A549 (cell line): ENCODE data around the gene RBPJ. TPM values are rescaled to one million over a fixed set of nuclear protein-coding genes. Genes with fewer than 3 reads are reported as not detected.

Experiments
- ATAC-seq, 2 experiments: fragments of 200-7000 bp in 1 of 2; fragments of >200 bp in 1 of 2; cut with Nextera tagmentation in 1 of 2; cut with Tn5 transposase in 1 of 2; 3 replicates each; pipeline versions ENCODE4 v1.8.0 to v1.9.1; 2018 to 2020; ENCODE audit warnings: mild to moderate bottlenecking in 1 of 2, moderate library complexity in 1 of 2
- CTCF ChIA-PET: fragments of 300-600 bp; sonication (Branson Sonifier 250); formaldehyde crosslinking; extraction: SDS; loops from one replicate; lab custom pipeline; 2021; ENCODE audit warnings: antibody characterized with exemption, inconsistent platforms; lab: Yijun Ruan, JAX
- POLR2A ChIA-PET: fragments of 350-600 bp; formaldehyde crosslinking; extraction: SDS; loops from one replicate; lab custom pipeline; 2021; ENCODE audit warnings: antibody characterized with exemption, inconsistent platforms; lab: Yijun Ruan, JAX
- DNase-seq, 2 experiments: peaks; one replicate each; pipeline versions ENCODE4 v3.0.0 to v3.0.0-alpha.2; 2011 to 2016; ENCODE audit warnings: low read depth in 1 of 2, low spot score in 1 of 2
- FAIRE-seq: peaks from 2 replicates; lab custom pipeline; 2011; peaks lifted over from hg19 to GRCh38; lab: Jason Lieb, UNC
- H3K27ac ChIP-seq, 2 experiments: fragments of >200 bp; sonication (Bioruptor Twin); formaldehyde crosslinking; 3 replicates each; pipeline ENCODE4 v1.5.1; 2016 to 2017
- H3K4me1 ChIP-seq: fragments of >200 bp; sonication (Bioruptor Twin); formaldehyde crosslinking; 3 replicates; pipeline ENCODE4 v1.6.1; 2016
- H3K4me2 ChIP-seq: fragments of >200 bp; sonication (Bioruptor Twin); formaldehyde crosslinking; 3 replicates; pipeline ENCODE4 v1.6.1; 2016
- H3K4me3 ChIP-seq: fragments of >200 bp; sonication (Bioruptor Twin); formaldehyde crosslinking; 3 replicates; pipeline ENCODE4 v1.5.1; 2016
- H3K9me3 ChIP-seq: fragments of >200 bp; sonication (Bioruptor Twin); formaldehyde crosslinking; 3 replicates; pipeline ENCODE4 v1.6.1; 2016
- EHF ChIP-seq: fragments of 250-450 bp; sonication (Bioruptor Pico); IDR thresholded peaks from 2 replicates; pipeline ENCODE4 v1.5.0; 2020; ENCODE audit warnings: mild to moderate bottlenecking
- EHMT2 ChIP-seq: fragments of 200-600 bp; sonication (generic); IDR thresholded peaks from 2 replicates; pipeline ENCODE4 v1.6.1; 2016; ENCODE audit warnings: antibody characterized with exemption, low read depth, mild to moderate bottlenecking, moderate library complexity
- EP300 ChIP-seq, 2 experiments: fragments of >200 bp; sonication (Bioruptor Twin); formaldehyde crosslinking; IDR thresholded peaks; 2 replicates in 1 of 2; 3 replicates in 1 of 2; pipeline ENCODE4 v1.6.1; 2016 to 2017
- HDAC2 ChIP-seq: fragments of 200-600 bp; sonication (generic); IDR thresholded peaks from 2 replicates; pipeline ENCODE4 v1.6.1; 2016
- HOXB13 ChIP-seq: fragments of 250-450 bp; sonication (Bioruptor Pico); IDR thresholded peaks from 2 replicates; pipeline ENCODE4 v1.5.0; 2020; ENCODE audit warnings: low read depth, mild to moderate bottlenecking, moderate library complexity
- HOXB5 ChIP-seq: fragments of 250-450 bp; sonication (Bioruptor Pico); IDR thresholded peaks from 2 replicates; pipeline ENCODE4 v1.5.0; 2020; ENCODE audit warnings: mild to moderate bottlenecking, moderate library complexity
- KDM5A ChIP-seq: fragments of 200-600 bp; sonication (generic); IDR thresholded peaks from 2 replicates; pipeline ENCODE4 v1.6.1; 2016; ENCODE audit warnings: antibody characterized with exemption, mild to moderate bottlenecking
- MAFK ChIP-seq: fragments of 450-650 bp; IDR thresholded peaks from 2 replicates; pipeline ENCODE4 v1.6.1; 2014; ENCODE audit not compliant: partially characterized antibody
- MYC ChIP-seq: IDR thresholded peaks from 2 replicates; pipeline ENCODE4 v1.6.1; 2012; ENCODE audit warnings: mild to moderate bottlenecking, inconsistent platforms, low read length, improper control_type of control experiment, borderline replicate concordance
- NFE2L2 ChIP-seq: fragments of 150-350 bp; conservative IDR thresholded peaks from 2 replicates; pipeline ENCODE4 v1.6.1; 2014; ENCODE audit warnings: low read length
- PHF8 ChIP-seq: fragments of 200-600 bp; sonication (generic); IDR thresholded peaks from 2 replicates; pipeline ENCODE4 v1.6.1; 2016; ENCODE audit warnings: low read depth, mild to moderate bottlenecking, antibody characterized with exemption, moderate library complexity, borderline replicate concordance
- RFX5 ChIP-seq: fragments of 450-650 bp; IDR thresholded peaks from 2 replicates; pipeline ENCODE4 v1.7.1; 2014; ENCODE audit warnings: antibody characterized with exemption, mild to moderate bottlenecking, moderate library complexity
- RNF2 ChIP-seq: fragments of 200-600 bp; sonication (generic); IDR thresholded peaks from 2 replicates; pipeline ENCODE4 v1.6.1; 2016; ENCODE audit warnings: low read depth, mild to moderate bottlenecking, antibody characterized with exemption, moderate library complexity, borderline replicate concordance
- ZFP36 ChIP-seq: fragments of 450-650 bp; IDR thresholded peaks from 2 replicates; pipeline ENCODE4 v1.6.1; 2014; ENCODE audit warnings: borderline replicate concordance; ENCODE audit not compliant: partially characterized antibody
- ZNF302 ChIP-seq: fragments of 250-450 bp; sonication (Bioruptor Pico); IDR thresholded peaks from 2 replicates; pipeline ENCODE4 v1.9.0; 2021; ENCODE audit warnings: inconsistent platforms, mild to moderate bottlenecking, moderate library complexity
- ZSCAN20 ChIP-seq: fragments of 250-450 bp; sonication (Bioruptor Pico); IDR thresholded peaks from 2 replicates; pipeline ENCODE4 v1.8.0; 2022; ENCODE audit warnings: mild to moderate bottlenecking, moderate library complexity
- WGBS: methylation state at CpG from one replicate; pipeline ENCODE4 v1.1.6; 2017; ENCODE audit errors: missing lambda C conversion rate; 5-methylcytosine and 5-hydroxymethylcytosine counted together
- polyA plus RNA-seq, 4 experiments: library from polyadenylated mRNA; depleted of rRNA in 3 of 4; stranded (reverse); fragments of >200 nt; fragmentation: RNase III in 1 of 4; extraction: RNeasy Plus Mini Kit Qiagen cat#74134 plus additional on column Dnase treatment in 1 of 4; gene quantifications; 2 replicates in 3 of 4; 3 replicates in 1 of 4; pipeline ENCODE4 v1.2.3, GENCODE V29; 2011 to 2017
- TF ChIP-seq, protein P1 (sequence below): fragments of >200 bp; sonication (Bioruptor Twin); formaldehyde crosslinking; IDR thresholded peaks from 2 replicates; pipeline ENCODE4 v1.6.1; 2016
- TF ChIP-seq, protein P2 (sequence below): fragments of >200 bp; sonication (Bioruptor Twin); formaldehyde crosslinking; IDR thresholded peaks from 3 replicates; pipeline ENCODE4 v1.5.1; 2016
- TF ChIP-seq, protein P3 (sequence below): IDR thresholded peaks from 2 replicates; pipeline ENCODE4 v1.6.1; 2012; ENCODE audit warnings: low read depth, borderline replicate concordance
- TF ChIP-seq, protein P4 (sequence below): fragments of 200-600 bp; sonication (generic); IDR thresholded peaks from 2 replicates; pipeline ENCODE4 v1.6.1; 2016; ENCODE audit warnings: antibody characterized with exemption, mild to moderate bottlenecking, moderate library complexity
- TF ChIP-seq, protein P5 (sequence below): fragments of 150-350 bp; IDR thresholded peaks from 2 replicates; pipeline ENCODE4 v1.6.1; 2014; ENCODE audit warnings: low read depth, mild to moderate bottlenecking, low read length

Gene RBPJ
- polyA plus RNA-seq, 2 of the 4 experiments (the other 2 are of a cell fraction), result 16.5 to 37.1 TPM

DNA sequence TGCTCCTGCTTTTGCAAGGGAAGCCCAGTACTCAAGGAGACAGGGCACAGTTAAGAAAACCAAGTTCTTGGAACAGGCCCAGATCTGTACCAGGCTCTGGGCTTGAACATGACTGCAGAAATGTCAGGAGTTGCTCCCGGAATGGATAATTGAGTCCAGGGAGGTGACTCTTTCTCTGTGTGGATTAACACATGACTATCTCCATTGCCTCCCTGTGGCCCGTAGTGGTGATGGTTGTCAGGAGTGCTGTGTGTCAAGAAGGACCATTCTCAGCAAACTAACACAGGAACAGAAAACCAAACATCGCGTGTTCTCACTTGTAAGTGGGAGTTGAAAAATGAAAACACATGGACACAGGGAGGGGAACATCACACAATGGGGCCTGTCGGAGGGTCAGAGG lies 129.6 kb downstream of the RBPJ start:
- ChIA-PET CTCF (no interaction called here), POLR2A (no interaction called here)
- 83% methylated on average over 5 of the region's 5 CpGs for WGBS
- DNase-seq (no peak), FAIRE-seq (no peak), ATAC-seq (no peak)
- Histone ChIP-seq H3K4me1 (no peaks in the 10 kb centered on the region), H3K9me3 (no peaks in the 10 kb centered on the region), H3K4me3 (no peak overlapping the region), H3K27ac (no peak overlapping the region), H3K4me2 (no peak overlapping the region)
- TF ChIP-seq, protein P1, sequence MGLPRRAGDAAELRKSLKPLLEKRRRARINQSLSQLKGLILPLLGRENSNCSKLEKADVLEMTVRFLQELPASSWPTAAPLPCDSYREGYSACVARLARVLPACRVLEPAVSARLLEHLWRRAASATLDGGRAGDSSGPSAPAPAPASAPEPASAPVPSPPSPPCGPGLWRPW, result no peak
- no peak for TF ChIP-seq EHMT2
- no peak for TF ChIP-seq MAFK
- TF ChIP-seq, protein P2, sequence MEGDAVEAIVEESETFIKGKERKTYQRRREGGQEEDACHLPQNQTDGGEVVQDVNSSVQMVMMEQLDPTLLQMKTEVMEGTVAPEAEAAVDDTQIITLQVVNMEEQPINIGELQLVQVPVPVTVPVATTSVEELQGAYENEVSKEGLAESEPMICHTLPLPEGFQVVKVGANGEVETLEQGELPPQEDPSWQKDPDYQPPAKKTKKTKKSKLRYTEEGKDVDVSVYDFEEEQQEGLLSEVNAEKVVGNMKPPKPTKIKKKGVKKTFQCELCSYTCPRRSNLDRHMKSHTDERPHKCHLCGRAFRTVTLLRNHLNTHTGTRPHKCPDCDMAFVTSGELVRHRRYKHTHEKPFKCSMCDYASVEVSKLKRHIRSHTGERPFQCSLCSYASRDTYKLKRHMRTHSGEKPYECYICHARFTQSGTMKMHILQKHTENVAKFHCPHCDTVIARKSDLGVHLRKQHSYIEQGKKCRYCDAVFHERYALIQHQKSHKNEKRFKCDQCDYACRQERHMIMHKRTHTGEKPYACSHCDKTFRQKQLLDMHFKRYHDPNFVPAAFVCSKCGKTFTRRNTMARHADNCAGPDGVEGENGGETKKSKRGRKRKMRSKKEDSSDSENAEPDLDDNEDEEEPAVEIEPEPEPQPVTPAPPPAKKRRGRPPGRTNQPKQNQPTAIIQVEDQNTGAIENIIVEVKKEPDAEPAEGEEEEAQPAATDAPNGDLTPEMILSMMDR, result no peak
- no peak for TF ChIP-seq PHF8
- TF ChIP-seq HOXB13 (CRISPR knock-in tag), result no peak
- no peak for TF ChIP-seq EP300 (IDR thresholded peaks at IDR 0.05)
- no peak for TF ChIP-seq RNF2

DNA sequence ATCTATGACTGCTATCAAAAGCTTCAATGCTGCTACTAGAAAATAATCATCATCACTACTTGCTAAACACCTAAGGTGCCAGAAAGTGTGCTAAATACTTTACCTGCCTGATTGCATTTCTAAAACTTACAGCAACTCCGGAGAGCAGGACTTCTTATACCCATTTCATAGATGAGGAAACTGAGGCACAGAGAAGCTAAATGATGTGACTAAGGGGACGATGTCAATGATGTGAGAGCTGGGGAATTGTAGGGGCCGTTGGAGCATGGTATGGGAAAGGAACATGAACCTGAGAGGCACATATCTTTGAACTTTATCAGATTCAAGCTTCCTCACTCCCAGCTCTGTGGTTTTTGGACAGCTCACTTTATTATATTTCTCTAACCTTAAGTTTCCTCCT lies 130.8 kb downstream of the RBPJ start:
- ATAC-seq (no peak), DNase-seq (no peak), FAIRE-seq (no peak)
- ChIA-PET CTCF (interaction anchor here (1.1 to 1.4 kb wide), 3 partner anchors 11 to 269 kb away, joined by 3 read pairs; no protein-coding TSS in a partner anchor), POLR2A (no interaction called here)
- WGBS, result 39% methylated on average over 3 of the region's 3 CpGs
- H3K27ac ChIP-seq, result no peak overlapping the region
- H3K4me1 ChIP-seq, result no peaks in the 10 kb centered on the region
- no peak overlapping the region for H3K4me2 ChIP-seq
- no peak for TF ChIP-seq MAFK
- TF ChIP-seq EP300 (IDR thresholded peaks at IDR 0.05), result no peak
- TF ChIP-seq EHF, result no peak
- no peak for TF ChIP-seq HOXB5 (CRISPR knock-in tag)
- TF ChIP-seq KDM5A, result no peak
- TF ChIP-seq, protein P2, result no peak
- no peak for TF ChIP-seq ZNF302 (CRISPR knock-in tag)
- TF ChIP-seq ZFP36, result no peak
- TF ChIP-seq, protein P3, sequence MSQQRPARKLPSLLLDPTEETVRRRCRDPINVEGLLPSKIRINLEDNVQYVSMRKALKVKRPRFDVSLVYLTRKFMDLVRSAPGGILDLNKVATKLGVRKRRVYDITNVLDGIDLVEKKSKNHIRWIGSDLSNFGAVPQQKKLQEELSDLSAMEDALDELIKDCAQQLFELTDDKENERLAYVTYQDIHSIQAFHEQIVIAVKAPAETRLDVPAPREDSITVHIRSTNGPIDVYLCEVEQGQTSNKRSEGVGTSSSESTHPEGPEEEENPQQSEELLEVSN, result no peak
- TF ChIP-seq HDAC2, result no peak
- no peaks in the 10 kb centered on the region for H3K9me3 ChIP-seq
- H3K4me3 ChIP-seq, result no peak overlapping the region

DNA sequence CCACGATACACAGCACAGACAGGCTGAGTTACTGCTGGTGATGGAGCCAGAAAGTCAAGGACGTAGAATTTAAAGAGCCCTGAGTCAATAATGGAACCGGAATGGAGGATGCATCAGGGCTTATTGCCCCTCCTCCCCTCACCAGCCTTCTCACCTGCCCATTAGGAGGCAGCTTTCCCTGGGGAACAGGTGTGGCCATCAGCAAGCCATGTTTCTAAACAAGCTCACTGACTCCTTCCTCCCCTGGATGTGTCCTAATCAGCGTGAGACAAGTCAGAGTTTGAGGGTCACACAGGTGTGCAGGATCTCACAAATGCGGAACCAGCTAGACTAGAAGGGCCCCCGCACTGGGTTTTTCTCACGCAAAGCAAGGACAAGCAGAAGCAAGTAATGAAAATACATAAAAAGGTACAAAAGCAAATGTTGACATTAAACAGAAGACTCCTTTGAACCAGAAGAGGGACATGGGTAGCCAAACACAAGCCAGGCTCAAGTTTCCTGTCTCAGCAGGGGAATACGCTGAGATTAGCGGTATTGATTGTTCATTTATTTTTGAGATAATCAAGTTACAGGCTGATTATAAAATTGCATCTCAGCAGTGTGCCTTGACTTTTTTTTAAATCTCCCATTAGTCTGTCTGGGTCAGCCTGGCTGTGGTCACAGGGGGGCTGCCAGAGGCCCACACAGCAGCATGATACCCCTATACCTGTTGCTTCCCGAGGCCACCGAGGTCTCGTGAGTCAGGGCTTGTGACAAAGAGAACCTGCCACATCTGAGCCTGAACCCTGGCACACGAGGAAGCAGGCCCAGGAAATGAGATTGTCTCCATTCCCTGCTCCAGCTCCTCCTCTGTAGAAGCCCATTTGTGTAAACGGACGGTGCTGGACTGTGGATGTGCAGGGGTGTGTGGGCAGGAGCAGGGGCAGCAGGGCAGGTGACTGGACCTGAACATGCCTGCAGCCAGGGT lies 132.0 kb downstream of the RBPJ start:
- H3K4me3 ChIP-seq, result no peak overlapping the region
- no peaks in the 10 kb centered on the region for H3K4me1 ChIP-seq
- DNase-seq, result no peak
- no peak overlapping the region for H3K27ac ChIP-seq
- H3K4me2 ChIP-seq, result no peak overlapping the region
- ChIA-PET CTCF (interaction anchor here (1.2 kb wide), 1 partner anchor 267 kb away, joined by 3 read pairs; no protein-coding TSS in a partner anchor), POLR2A (no interaction called here)
- ATAC-seq, result no peak
- 61% methylated on average over 13 of the region's 15 CpGs for WGBS
- H3K9me3 ChIP-seq, result no peaks in the 10 kb centered on the region
- FAIRE-seq, result no peak
- TF ChIP-seq, protein P4, sequence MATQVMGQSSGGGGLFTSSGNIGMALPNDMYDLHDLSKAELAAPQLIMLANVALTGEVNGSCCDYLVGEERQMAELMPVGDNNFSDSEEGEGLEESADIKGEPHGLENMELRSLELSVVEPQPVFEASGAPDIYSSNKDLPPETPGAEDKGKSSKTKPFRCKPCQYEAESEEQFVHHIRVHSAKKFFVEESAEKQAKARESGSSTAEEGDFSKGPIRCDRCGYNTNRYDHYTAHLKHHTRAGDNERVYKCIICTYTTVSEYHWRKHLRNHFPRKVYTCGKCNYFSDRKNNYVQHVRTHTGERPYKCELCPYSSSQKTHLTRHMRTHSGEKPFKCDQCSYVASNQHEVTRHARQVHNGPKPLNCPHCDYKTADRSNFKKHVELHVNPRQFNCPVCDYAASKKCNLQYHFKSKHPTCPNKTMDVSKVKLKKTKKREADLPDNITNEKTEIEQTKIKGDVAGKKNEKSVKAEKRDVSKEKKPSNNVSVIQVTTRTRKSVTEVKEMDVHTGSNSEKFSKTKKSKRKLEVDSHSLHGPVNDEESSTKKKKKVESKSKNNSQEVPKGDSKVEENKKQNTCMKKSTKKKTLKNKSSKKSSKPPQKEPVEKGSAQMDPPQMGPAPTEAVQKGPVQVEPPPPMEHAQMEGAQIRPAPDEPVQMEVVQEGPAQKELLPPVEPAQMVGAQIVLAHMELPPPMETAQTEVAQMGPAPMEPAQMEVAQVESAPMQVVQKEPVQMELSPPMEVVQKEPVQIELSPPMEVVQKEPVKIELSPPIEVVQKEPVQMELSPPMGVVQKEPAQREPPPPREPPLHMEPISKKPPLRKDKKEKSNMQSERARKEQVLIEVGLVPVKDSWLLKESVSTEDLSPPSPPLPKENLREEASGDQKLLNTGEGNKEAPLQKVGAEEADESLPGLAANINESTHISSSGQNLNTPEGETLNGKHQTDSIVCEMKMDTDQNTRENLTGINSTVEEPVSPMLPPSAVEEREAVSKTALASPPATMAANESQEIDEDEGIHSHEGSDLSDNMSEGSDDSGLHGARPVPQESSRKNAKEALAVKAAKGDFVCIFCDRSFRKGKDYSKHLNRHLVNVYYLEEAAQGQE, result no peak
- no peak for TF ChIP-seq RFX5
- no peak for TF ChIP-seq NFE2L2
- no peak for TF ChIP-seq MYC
- TF ChIP-seq ZSCAN20 (CRISPR knock-in tag), result no peak
- TF ChIP-seq, protein P5, sequence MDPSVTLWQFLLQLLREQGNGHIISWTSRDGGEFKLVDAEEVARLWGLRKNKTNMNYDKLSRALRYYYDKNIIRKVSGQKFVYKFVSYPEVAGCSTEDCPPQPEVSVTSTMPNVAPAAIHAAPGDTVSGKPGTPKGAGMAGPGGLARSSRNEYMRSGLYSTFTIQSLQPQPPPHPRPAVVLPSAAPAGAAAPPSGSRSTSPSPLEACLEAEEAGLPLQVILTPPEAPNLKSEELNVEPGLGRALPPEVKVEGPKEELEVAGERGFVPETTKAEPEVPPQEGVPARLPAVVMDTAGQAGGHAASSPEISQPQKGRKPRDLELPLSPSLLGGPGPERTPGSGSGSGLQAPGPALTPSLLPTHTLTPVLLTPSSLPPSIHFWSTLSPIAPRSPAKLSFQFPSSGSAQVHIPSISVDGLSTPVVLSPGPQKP, result no peak
